HG02981 (cell line): Measurements from ENCODE around the gene ISG15.
A peak's percentile ranks its signal among the peaks of the same experiment; 100 is the strongest.
"Not testable (repeated sequence)": the region's sequence is repeated elsewhere in the genome, so short reads cannot be mapped to it uniquely, and the experiment has no call there.

Experiments
- ATAC-seq: cut with Tn5 transposase; IDR thresholded peaks from one replicate; pipeline ENCODE4 v1.9.1; 2021; ENCODE audit warnings: mild to moderate bottlenecking, moderate library complexity; ENCODE audit not compliant: unreplicated experiment

The ISG15 gene

GRCh38 chr1:1025730-1026129, 12.4 kb downstream of the ISG15 start:
- no peak for ATAC-seq

DNA sequence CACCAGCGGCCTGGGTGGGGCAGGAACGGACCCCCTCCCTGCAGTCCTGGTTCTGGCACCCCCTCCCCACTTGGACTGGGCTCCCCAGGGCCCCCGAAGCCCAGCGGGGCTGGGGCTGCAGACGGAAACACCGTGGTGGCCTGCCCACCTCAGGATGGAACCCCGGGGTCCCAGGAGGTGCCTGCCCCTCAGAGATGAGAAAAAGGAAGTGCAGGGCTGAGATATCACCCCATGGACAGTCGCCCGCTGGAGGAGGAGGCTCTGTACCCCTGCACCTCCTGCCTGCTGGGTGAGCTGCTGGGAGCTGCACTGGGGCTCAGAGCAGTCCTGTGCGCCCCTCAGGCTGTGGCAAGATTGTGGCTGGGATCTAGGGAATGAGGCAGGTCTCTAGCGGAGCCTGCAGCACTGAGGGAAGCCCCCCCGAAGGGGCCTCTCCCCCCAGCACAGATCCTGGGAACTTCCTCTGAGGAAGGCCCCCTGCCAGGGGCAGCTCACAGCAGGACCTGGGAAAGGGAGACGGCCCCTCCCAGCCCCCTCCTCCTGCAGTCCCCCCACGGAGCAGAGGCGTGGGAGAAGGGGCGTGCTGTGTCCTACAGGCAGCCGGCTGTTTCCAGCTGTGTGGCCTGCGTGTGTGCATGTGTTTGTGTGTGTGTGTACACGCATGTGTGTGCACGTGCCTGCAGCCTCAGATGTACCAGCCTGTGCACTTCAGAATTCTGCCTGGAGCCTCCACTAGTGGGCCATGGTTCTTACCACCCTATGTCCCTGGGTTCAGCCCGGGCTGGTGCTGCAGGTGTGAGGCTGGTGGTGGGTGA, 13.5 kb downstream of the ISG15 start:
- ATAC-seq, result no peak

GRCh38 chr1:1027791-1028190, 14.5 kb downstream of the ISG15 start:
- ATAC-seq, result no peak

DNA sequence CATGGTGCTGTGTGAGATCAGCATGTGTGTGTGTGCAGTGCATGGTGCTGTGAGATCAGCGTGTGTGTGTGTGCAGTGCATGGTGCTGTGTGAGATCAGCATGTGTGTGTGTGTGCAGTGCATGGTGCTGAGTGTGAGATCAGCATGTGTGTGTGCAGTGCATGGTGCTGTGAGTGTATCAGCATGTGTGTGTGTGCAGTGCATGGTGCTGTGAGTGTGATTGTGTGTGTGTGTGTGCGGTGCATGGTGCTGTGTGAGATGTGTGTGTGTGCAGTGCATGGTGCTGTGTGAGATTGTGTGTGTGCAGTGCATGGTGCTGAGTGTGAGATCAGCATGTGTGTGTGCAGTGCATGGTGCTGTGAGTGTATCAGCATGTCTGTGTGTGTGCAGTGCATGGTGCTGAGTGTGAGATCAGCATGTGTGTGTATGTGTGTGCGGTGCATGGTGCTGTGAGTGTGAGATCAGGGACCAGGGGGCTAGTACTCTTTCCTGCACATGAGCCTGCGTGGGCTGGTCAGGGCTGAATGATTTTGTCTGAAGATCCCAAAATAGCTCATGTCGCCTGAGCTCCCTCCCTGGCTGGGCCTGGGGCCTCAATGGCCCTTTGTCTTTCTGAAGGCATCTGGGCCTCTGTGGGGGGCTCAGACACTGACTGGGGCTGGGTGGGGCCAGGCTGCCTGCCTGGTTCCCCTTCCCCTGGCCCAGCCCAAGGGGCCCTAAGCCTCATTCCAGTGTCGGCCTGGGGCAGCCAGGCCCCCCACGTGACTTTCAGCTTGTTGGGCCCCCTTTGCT, 17.8 kb downstream of the ISG15 start:
- not testable (repeated sequence) for ATAC-seq

- ATAC-seq, result no peak
These were observed 18.4 kb downstream of the ISG15 start for GRCh38 chr1:1031659-1032235.

DNA sequence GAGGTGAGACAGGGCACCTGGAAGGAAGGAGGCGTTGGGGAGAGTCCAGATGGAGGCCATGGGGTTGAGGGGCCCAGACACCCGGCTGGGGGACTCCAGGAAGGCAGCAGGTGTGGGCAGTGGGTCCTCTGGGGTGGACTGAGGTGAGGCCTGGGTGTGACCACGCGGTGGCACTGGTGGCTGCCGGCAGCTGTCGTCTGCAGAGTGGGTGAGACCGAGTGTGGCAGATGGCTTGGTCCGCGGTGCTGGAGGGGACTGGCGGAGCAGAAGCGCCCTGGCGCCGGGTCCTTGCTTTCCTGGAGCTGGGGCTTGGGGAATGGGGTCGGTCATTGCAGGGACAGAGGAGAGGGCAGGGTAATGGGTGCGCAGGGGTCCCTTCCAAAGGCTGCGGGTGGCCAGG, 19.1 kb downstream of the ISG15 start:
- ATAC-seq, result no peak

GRCh38 chr1:1033009-1033587, 19.8 kb downstream of the ISG15 start:
- peak; percentile 83 for ATAC-seq

DNA sequence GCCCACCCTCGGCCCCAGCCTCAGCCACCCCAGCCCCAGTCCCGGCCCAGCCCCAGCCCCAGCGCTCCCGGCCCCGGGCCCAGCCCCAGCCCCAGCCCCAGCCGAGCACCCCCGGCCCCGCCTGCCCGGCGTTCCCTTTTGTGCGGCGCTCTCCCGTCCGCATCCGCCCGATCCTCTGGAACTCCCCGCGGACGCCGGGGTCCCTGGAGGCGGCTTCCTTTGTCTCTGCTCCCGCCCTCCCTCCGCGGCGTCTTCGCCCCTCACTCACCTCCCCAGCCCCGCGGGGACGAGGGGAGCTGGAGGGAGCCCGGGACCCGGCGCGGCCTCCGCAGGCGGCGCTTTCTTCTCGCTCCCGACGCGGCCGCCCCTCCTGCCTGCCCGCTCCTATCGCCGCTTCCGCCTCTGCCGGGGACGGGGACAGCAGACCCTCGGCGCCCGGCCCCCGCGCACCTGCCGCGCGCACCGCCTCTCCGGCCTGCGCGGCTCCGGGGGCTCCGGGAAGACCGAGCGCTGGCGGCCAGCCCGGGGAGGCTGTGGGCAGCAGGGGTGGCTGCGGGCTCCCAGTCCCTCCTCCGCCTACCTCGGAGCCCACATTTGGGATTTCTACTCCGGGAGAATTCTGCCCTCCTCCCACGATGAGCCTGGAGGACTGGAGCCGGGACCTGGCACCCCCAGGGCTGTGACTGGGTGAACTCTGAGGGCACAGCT, 20.6 kb downstream of the ISG15 start:
- no peak for ATAC-seq

DNA sequence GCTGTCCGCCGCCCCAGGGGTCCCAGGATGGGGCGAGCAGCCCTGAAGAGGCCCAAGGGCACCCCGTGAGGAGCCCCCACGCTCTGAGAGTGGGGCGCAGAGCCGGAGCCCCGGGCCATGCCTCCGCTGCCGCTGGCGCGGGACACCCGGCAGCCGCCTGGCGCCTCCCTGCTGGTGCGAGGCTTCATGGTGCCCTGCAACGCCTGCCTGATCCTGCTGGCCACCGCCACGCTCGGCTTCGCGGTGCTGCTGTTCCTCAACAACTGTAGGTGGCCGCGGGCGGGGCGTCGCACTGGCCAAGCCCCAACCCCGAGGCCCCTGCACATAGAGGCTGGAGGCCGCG, 21.1 kb downstream of the ISG15 start:
- no peak for ATAC-seq

GRCh38 chr1:1035291-1035943, 22.1 kb downstream of the ISG15 start:
- no peak for ATAC-seq

- no peak for ATAC-seq
These were observed 24.4 kb downstream of the ISG15 start for GRCh38 chr1:1037366-1038327.

DNA sequence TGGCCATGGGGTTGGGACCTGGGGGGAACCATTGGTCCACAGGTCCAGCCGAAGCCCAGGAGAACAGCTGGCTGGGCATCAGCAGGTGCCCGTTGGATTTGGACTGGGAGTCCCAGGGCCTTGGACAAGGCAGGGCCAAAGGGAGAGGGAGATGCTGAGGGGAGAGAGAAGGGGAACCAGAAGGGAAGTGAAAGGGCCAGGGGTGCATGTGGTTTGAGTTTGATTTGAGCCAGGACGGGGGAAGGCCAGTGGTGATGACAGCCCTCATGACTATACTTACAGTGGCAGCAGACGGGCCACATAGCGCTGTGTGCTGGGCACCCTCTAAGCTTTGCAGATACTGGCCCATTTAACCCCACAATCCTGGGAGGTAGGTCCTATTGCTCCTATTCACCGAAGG, 25.4 kb downstream of the ISG15 start:
- ATAC-seq, result peak; percentile 61

DNA sequence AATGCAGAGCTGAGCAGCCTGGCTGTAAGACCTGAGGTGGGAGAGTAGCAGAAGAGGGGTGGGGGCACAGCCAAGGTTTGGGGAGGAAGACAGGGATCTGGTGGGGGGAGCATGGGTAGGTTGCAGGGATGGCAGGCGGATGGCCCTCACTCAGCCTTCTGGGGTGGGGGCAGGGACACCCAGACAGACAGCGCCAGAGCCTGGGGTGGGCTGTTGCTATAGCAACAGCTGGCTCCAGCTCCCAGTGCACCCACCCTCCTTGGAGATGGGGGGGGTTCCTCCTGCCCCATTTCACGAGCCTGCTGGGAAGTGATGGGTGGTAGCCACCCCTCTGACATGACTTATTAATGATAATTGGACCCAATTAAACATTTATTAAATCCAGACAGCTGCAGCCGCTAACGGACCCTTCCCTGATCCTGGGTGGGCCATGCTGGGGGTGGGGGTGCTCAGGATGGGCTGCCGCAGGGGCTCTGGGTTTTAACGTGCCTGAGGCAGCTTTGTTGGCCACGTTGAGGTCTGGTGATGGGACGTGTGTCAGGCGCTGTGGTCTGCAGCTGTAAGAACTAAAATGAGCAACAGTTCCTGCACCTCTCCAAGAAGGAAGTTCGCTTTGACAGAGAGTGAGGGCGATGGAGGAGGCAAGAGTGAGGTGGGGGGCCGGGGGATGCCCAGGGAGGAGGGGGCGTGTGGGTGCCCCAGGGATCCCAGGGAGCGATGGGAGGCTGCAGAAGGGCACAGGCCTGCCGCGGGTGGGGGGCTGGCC, 26.0 kb downstream of the ISG15 start:
- ATAC-seq, result no peak

GRCh38 chr1:1040004-1040991, 27.0 kb downstream of the ISG15 start:
- peak; percentile 42 for ATAC-seq

- no peak for ATAC-seq
These were observed 27.8 kb downstream of the ISG15 start for GRCh38 chr1:1041092-1041523.

DNA sequence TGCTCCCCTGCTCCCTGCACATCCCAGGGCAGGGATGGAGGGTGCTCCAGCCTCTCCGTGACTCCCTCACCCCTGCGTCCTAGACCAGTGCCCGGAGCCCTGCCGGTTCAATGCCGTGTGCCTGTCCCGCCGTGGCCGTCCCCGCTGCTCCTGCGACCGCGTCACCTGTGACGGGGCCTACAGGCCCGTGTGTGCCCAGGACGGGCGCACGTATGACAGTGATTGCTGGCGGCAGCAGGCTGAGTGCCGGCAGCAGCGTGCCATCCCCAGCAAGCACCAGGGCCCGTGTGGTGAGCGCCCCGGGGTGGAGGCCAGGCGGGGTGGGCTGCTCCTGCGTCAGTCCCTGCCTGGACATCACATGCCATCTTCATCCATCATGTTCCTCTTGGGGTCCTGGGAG, 28.6 kb downstream of the ISG15 start:
- ATAC-seq, result no peak

DNA sequence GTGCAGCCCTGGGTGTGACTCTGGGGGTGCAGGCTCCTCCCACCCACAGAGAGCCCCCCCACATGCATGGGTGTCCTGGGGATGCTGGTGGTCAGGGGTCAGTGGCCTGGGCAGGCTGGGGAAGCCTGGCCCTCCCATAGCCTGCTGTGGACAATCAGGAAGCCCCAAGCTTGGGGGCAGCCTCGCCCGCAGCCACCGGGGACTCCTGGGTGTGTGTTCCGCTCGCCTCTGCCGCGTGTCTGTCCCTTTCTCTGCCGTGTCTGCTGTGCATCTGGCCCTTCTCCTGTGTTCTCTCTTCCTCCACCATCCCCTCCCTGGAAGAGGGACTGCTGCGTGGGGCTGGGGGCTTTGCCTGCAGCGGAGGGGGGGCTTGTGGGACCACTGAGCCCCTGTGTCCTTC, 29.5 kb downstream of the ISG15 start:
- ATAC-seq, result no peak
